Right lobe of liver (tissue), 4 donors: ENCODE measurements around the gene RAB5IF.

Experiments used
- POLR2A ChIP-seq: fragments of 450-650 bp; IDR thresholded peaks from one replicate; pipeline ENCODE4 v1.6.1; 2017; ENCODE audit warnings: antibody characterized with exemption, mild to moderate bottlenecking
- TF ChIP-seq, protein P1 (sequence below), 4 donors: fragments of 200-600 bp in 3 of 4; fragments of 450-650 bp in 1 of 4; IDR thresholded peaks; one replicate each; pipeline versions ENCODE4 v1.5.1 to v1.8.0; 2016 to 2022; ENCODE audit warnings: antibody characterized with exemption in 4 of 4, mild to moderate bottlenecking in 2 of 4
- donor health status: DM: no; HTN: no; CAD: no.
- donor health status: DM: no; HTN: no; CAD: no.
- donor health status: DM: no; HTN: yes; CAD: no.

DNA sequence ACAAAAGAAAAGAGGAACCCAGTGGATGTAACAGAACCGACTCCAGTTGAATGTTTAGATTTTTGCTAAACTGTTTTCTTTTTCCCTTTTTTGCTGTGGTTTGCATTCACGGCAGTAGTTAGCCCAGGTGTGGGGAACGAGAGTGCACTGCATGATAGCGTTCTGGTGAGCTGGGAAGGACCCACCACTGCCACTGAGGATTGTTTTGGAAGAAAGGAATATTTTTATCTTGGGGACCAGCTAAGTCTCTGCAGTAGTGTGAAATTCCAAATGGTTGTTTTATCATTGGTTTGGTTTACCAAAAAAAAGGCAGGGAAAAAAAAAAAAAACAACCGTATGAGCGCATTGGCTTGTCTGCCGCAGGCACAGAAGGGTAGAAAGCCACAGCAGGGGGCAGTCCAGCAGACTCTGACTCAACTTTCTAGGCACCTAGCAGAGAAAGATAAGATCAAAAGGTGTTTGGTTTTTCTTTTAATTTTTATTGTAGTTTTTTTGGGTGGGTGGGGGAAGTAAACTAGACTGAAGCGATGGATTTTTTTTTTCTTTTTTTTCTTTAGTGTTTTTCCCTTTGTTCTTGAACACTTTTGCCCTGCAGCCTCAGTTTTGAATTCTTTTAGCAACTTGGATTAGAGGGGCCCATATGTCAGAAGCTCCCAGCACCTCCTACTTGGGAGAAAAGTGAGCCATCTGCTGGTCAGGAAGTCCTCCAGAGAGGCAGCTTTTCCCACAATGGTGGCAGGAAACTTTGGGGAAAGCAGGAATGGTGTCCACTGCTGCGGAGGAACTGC is 13.5 kb upstream of the RAB5IF start:
- TF ChIP-seq, protein P1, sequence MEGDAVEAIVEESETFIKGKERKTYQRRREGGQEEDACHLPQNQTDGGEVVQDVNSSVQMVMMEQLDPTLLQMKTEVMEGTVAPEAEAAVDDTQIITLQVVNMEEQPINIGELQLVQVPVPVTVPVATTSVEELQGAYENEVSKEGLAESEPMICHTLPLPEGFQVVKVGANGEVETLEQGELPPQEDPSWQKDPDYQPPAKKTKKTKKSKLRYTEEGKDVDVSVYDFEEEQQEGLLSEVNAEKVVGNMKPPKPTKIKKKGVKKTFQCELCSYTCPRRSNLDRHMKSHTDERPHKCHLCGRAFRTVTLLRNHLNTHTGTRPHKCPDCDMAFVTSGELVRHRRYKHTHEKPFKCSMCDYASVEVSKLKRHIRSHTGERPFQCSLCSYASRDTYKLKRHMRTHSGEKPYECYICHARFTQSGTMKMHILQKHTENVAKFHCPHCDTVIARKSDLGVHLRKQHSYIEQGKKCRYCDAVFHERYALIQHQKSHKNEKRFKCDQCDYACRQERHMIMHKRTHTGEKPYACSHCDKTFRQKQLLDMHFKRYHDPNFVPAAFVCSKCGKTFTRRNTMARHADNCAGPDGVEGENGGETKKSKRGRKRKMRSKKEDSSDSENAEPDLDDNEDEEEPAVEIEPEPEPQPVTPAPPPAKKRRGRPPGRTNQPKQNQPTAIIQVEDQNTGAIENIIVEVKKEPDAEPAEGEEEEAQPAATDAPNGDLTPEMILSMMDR (IDR thresholded peaks at IDR 0.05), result peak; percentile 16 to 53 (median 40)
- TF ChIP-seq POLR2A, result no peak
